HEK293T (cell line): ENCODE data around the gene EYA4.

ENCODE experiments used
- ARNT ChIP-seq: fragments of 450-650 bp; IDR thresholded peaks from 2 replicates; pipeline ENCODE4 v1.6.1; 2017; ENCODE audit warnings: mild to moderate bottlenecking
- BHLHE40 ChIP-seq: fragments of 450-650 bp; IDR thresholded peaks from 2 replicates; pipeline ENCODE4 v1.6.1; 2016; ENCODE audit warnings: mild to moderate bottlenecking, moderate library complexity, borderline replicate concordance
- CTBP1 ChIP-seq: fragments of 450-650 bp; IDR thresholded peaks from 2 replicates; pipeline ENCODE4 v1.6.1; 2016; ENCODE audit warnings: borderline replicate concordance
- FOXA1 ChIP-seq: fragments of 450-650 bp; IDR thresholded peaks from 2 replicates; pipeline ENCODE4 v1.6.1; 2016; ENCODE audit warnings: mild to moderate bottlenecking
- FOXK2 ChIP-seq: fragments of 450-650 bp; IDR thresholded peaks from 2 replicates; pipeline ENCODE4 v1.6.1; 2016; ENCODE audit warnings: mild to moderate bottlenecking
- FOXM1 ChIP-seq: fragments of 450-650 bp; IDR thresholded peaks from 2 replicates; pipeline ENCODE4 v1.6.1; 2017; ENCODE audit warnings: mild to moderate bottlenecking, borderline replicate concordance
- HDGF ChIP-seq: fragments of 450-650 bp; IDR thresholded peaks from 2 replicates; pipeline ENCODE4 v1.6.1; 2017; ENCODE audit warnings: antibody characterized with exemption, borderline replicate concordance
- L3MBTL2 ChIP-seq: fragments of 450-650 bp; conservative IDR thresholded peaks from 2 replicates; pipeline ENCODE4 v1.6.1; 2016; ENCODE audit warnings: mild to moderate bottlenecking
- LEF1 ChIP-seq: fragments of 450-650 bp; IDR thresholded peaks from 2 replicates; pipeline ENCODE4 v1.6.1; 2017; ENCODE audit warnings: mild to moderate bottlenecking, borderline replicate concordance
- NFRKB ChIP-seq: fragments of 450-650 bp; IDR thresholded peaks from 2 replicates; pipeline ENCODE4 v1.6.1; 2016; ENCODE audit warnings: mild to moderate bottlenecking, moderate library complexity
- PKNOX1 ChIP-seq: fragments of 450-650 bp; IDR thresholded peaks from 2 replicates; pipeline ENCODE4 v1.6.1; 2016
- SP1 ChIP-seq: fragments of 450-650 bp; IDR thresholded peaks from 2 replicates; pipeline ENCODE4 v1.6.1; 2017
- SUZ12 ChIP-seq: fragments of 450-650 bp; IDR thresholded peaks from 2 replicates; pipeline ENCODE4 v1.6.1; 2016; ENCODE audit warnings: mild to moderate bottlenecking
- TARDBP ChIP-seq: fragments of 450-650 bp; IDR thresholded peaks from 2 replicates; pipeline ENCODE4 v1.6.1; 2016

GRCh38 chr6:133314947-133315346 lies 73.8 kb downstream of the EYA4 start:
- TF ChIP-seq FOXM1 = no peak
- TF ChIP-seq NFRKB = no peak
- no peak for TF ChIP-seq SUZ12
- TF ChIP-seq BHLHE40 = no peak
- TF ChIP-seq TARDBP = no peak
- TF ChIP-seq PKNOX1 = no peak
- TF ChIP-seq SP1 = no peak
- TF ChIP-seq FOXA1 = no peak
- TF ChIP-seq ARNT = no peak
- no peak for TF ChIP-seq FOXK2
- TF ChIP-seq L3MBTL2 = no peak
- no peak for TF ChIP-seq HDGF
- TF ChIP-seq CTBP1 = no peak
- no peak for TF ChIP-seq LEF1
